Measurements from ENCODE around the gene ABL2.
"Not testable (repeated sequence)": the region's sequence is repeated elsewhere in the genome, so short reads cannot be mapped to it uniquely, and the experiment has no call there.

The ABL2 gene

DNA sequence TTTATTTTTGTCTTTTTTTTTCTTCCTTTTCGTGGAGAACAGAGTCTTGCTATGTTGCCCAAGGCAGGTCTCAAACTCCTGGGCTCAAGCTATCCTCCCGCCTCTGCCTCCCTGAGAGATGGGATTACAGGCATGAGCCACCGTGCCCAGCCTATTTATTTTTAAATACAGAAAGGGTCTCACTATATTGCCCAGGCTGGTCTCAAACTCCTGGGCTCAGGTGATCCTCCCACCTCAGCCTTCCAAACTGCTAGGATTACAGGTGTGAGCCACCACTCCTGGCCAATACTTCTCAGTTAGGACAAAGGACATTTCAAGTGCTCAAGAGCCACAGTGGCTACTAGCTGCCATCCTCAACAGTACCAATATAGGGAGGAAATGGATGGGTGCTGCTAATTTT lies 16.2 kb downstream of the ABL2 start:
- not testable (repeated sequence) for DNase-seq (ENCODE audit: low read depth)

GRCh38 chr1:179208681-179209477 lies 20.6 kb downstream of the ABL2 start:
- DNase-seq (ENCODE audit: low read depth), result no peak

- no peak for DNase-seq (ENCODE audit: low read depth)
These were observed 22.7 kb downstream of the ABL2 start for GRCh38 chr1:179206812-179207211.

DNA sequence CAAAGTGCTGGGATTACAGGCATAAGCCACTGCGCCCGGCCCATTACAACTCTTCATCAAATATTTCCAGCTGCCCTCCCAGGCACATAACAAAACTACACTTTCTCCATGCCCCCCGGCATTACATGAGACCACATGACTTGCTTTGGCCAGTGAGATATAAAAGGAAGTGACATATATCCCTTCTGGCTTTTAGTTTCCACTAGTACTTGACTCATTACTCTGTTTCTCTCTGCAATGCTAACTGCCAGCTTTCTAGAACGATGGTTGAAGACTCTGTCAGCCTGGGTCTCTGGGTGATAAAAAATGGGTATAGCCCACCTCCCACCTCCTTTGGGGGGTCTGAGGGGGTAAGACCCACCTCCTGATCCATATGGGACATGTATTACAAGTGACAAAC lies 24.2 kb downstream of the ABL2 start:
- DNase-seq (ENCODE audit: low read depth), result no peak

DNA sequence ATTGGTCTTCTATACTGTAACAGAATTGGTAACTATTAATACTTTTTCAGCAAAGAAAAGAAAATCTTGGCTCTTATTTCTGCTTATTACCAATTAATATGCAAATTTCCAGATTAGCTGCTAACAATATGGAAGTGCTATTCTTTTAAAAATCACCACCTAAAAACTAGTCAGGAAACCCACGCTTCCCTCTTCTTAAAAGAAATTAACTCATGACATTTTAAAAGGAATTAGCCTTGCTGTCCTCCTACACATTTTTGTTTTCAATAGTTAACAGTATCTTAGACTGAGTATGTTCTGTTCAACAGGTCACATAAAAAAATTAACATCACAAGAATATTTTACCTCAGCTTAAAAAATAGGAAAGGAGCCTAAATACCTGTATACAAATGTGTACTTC lies 27.3 kb downstream of the ABL2 start:
- no peak for DNase-seq (ENCODE audit: low read depth)

- no peak for DNase-seq (ENCODE audit: low read depth)
These were observed 28.9 kb downstream of the ABL2 start for GRCh38 chr1:179200586-179200985.

DNA sequence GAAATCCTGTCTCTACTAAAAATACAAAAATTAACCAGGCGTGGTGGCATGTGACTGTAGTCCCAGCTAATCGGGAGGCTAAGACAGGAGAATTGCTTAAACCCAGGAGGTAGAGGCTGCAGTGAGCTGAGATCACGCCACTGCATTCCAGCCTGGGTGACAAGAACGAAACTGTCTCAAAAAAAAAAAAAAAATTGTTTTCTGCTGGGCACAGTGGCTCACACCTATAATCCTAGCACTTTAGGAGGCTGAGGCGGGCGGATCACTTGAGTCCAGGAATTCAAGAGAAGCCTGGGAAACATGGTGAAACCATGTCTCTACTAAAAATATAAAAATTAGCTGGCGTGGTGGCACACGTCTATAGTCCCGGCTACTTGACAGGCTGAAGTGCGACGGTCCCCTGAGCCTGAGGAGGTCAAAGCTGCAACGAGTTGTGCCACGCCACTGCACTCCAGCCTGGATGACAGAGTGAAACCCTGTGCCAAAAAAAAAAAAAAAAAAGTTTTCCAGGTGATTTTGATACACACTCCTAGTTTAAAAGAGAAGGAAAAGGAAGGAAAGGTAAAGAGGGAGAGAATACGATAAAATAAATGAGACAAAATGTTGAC lies 31.7 kb downstream of the ABL2 start:
- no peak for DNase-seq (ENCODE audit: low read depth)

DNA sequence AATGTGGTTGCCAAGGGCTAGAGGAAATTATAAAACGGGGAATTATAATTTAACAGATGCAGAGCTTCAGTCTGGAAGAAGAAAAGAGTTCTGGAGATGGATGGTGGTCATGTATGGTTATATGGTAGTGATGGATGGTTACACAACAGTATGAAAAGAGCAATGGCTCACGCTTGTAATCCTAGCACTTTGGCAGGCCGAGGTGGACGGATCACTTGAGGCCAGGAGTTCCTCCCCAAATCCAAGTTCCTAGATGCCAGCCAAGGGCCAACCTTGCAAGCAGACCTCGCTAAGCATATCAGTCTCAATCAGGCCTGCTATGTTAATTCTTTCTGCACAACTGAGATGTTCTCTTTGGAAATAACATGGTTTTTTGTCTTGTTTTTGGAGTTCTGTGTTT lies 33.6 kb downstream of the ABL2 start:
- not testable (repeated sequence) for DNase-seq (ENCODE audit: low read depth)

DNA sequence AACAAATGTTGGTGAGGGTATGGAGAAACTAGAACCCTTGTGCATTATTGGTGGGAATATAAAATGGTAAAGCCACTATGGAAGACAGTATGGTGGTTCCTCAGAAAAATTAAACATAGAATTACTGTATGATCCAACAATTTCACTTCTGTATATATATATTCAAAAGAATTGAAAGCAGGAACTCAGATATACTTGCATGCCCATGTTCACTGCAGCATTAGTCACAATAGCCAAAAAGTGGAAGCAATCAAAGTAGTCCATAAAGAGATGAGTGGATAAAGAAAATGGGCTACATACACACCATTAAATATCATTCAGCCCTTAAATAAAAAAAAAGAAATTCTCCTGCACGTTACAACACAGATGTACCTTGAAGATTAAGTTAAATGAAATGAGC lies 34.1 kb downstream of the ABL2 start:
- no peak for DNase-seq (ENCODE audit: low read depth)

DNA sequence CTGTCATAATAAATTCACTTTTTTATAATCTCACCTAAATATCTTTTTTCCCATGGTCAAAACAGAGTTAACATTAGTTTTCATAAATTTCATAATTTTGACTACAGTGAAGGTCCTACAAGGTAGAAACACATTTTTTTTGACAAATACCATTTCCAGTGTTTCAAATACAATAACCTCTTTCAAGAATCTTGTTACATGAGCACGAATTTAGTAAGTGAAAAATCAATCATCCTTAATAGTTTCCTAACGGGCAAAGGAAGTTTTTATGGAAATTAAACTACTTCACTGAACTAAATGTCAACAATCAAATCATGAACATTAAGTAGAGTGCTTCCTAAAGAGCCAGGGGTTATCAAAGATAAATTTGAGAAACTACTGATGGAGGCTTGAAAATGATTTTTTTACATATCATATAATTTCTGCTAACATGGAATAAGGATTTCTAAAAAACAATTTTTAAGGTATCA lies 35.4 kb downstream of the ABL2 start:
- DNase-seq (ENCODE audit: low read depth), result no peak

DNA sequence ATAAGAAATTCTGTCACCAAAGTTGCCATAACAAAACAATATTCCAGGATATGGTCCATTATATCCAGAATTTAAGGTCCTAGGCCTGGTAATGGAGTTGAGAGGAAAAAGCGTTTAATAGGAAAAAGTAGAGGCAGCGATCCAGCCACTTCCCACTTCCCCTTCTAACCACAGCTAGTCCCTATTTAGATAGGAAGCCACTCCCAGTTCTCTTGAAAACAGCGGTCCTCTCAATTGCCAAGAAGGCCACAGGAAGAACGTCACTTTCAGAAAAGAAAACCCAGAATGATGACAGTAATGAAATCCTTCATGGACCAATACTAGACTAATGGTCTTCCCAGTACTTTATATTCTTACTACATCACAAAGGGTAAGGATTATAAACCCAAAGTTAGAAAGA lies 38.6 kb downstream of the ABL2 start:
- DNase-seq (ENCODE audit: low read depth), result no peak

GRCh38 chr1:179187735-179188471 lies 41.6 kb downstream of the ABL2 start:
- DNase-seq (ENCODE audit: low read depth), result no peak

DNA sequence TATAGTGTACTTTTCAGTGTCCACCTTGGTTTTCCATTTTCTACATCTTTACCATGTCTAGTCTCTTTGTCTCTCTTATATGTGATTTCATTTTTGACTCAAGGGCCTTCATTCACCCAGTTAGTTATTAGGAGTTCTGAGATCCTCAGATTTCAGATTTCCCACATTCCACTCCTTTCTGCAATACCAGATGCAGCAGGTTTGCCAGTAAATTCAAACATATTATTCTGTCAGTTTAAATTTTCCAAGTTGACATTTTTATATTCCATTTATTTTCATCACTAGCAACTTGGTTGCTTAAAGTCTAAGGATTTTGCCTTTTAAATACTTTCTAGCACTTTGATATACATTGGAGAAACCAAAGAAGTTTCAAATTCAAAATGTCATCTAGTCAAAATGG lies 42.4 kb downstream of the ABL2 start:
- no peak for DNase-seq (ENCODE audit: low read depth)

DNA sequence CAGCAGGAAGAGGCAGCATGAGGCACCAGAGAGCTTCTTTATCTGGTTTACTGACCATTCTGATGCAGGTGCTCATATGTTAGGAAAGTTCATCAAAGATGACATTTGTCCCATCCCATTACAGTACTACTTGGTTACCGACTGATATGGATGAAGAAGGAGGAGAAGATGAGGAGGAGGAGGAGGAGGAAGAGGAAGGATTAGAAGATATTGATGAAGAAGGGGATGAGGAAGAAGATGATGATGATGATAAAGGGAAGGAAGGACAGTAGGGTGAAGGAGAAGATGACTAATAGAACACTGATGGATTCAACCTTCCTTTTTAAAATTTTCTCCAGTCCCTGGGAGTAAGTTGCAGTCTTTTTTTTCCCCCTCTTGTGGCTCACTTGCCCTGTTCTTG lies 45.1 kb downstream of the ABL2 start:
- no peak for DNase-seq (ENCODE audit: low read depth)

DNA sequence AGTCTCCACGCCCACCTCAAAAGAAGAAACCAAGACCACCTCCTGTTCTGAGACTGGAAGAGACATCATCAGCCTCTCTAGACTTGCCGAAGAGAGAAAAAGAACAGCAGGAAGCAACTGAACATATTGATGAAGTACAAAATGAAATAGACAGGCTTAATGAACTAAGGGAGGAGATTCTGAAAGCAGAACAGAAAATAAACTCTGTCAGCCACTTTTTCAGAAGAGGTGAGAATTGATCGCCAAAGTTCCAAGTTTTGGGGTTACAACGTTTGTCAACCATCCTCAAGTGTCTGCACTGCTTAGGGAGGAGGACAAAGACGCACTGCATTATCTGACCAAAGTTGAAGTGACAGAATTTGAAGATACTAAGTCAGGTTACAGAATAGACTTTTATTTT lies 45.6 kb downstream of the ABL2 start:
- DNase-seq (ENCODE audit: low read depth), result no peak

DNA sequence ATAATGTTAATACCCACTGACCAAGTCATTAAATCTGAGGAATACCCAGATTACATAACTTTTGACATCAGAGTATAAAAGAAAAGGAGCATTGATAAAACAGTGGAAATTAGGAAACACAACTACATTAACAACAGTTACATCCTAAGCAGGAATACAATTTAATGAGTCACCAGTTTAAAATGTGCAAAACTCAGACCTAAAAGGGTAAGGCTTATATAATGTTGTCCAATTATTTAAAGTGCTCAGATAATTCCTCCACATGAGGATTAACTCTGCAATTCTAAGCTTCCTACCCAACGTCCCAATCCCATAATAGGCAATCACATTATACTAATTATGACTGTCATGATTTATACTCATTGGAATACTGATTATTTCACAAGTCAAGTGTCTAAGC lies 50.5 kb downstream of the ABL2 start:
- DNase-seq (ENCODE audit: low read depth), result no peak

- DNase-seq (ENCODE audit: low read depth), result no peak
These were observed 51.3 kb downstream of the ABL2 start for GRCh38 chr1:179178183-179178582.

DNA sequence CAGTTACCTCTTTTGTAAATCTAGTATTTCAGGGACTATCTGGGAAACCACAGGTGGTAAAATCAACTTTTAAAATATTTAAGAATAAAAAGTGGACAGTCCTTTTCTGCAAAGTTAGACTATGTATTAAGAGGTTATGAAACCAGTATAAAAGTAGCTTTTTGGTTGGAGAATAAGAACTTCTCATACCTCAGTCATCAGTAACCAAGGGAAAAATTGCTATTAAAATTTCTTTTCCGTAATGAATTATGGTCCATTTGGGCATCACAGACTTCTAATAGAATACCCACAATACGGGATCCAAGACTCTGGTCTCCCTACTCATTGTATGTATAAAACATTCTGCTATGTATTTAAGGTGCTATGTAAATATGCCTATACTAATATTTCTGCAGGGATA lies 51.9 kb downstream of the ABL2 start:
- no peak for DNase-seq (ENCODE audit: low read depth)

DNA sequence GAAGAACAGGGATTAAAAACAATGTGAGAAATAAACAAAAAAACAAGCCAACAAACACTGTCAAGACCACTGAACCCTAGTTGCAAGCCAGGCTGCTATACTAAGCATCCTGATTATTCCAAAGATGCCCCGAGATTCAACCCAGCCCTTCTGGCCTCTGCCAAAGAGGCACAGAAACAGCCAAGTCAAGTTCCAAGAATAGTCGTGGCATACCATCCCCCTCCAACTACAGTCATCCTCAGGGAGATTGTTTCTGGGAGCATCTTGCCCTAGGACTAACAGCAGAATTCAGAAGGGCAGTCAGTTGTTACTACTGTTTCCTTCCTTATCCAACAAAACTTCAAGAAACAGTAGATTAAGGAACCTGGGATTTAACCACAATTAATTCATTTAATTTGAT lies 52.3 kb downstream of the ABL2 start:
- DNase-seq (ENCODE audit: low read depth), result no peak

DNA sequence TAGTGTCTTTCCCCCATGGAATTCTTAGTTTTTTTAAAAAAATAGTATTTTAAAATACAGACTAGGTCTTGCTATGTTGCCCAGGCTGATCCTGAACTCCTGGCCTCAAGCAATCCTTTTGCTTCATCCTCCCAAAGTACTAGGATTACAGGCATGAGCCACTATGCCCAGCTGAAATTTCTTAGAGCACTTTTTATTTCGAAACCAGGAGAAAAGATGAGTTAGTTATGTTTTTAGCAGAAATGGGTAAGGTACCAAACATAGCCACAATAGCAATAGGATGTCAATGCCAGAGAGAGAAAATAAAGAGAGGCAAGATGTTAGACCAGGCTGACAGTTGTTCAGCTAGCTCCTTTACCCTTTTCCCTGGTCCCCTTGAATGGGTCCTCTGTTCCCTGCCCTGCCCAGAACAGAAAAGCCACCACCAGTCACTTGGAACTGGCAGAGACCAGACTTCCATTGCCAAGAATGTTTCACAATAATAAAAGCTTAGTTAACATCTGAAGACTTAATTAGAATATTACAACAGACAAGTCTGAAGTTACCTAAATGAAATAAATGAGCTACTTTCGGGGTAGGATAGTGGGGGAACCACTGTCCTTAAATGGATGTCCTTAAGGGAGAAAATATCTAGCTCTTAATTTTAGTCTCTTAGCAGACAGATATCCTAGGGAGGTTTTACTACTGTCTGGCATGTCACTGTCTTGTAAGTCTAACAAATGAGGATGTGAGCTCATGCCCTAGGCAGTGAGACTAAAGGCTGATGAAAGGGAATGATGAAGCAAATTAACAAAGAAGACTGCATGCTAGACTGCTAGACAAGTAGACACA lies 54.3 kb downstream of the ABL2 start:
- DNase-seq (ENCODE audit: low read depth), result no peak

- DNase-seq (ENCODE audit: low read depth), result not testable (repeated sequence)
These were observed 59.1 kb downstream of the ABL2 start for GRCh38 chr1:179170468-179170770.

All from activated gamma-delta T cell treated with anti-CD3 and anti-CD28 coated beads, Interleukin-2, amount 50 U/mL, for 16 hours (primary cell).